HT1080 (cell line): Measurements from ENCODE around the gene DNAJB8. TPM values are rescaled to one million over a fixed set of nuclear protein-coding genes. Genes with fewer than 3 reads are reported as not detected.

Experiments
- DNase-seq: peaks from one replicate; pipeline ENCODE4 v3.0.0-alpha.2; 2015; ENCODE audit warnings: low read depth
- polyA plus RNA-seq, 2 experiments: library from polyadenylated mRNA; depleted of rRNA; stranded (reverse); fragments of >200 nt; gene quantifications; 2 replicates each; pipeline ENCODE4 v1.2.3, GENCODE V29; 2015
- total RNA-seq: library from RNA; depleted of rRNA; stranded (reverse); fragments of >200 nt; shearing (Covaris generic); gene quantifications from 2 replicates; pipeline ENCODE4 v1.2.3, GENCODE V29; 2014; rRNA removed

Gene DNAJB8
- total RNA-seq: not detected in 2 replicates
- not detected in 2 replicates for polyA plus RNA-seq (2015; cell fraction: cytosol; rRNA removed)
- polyA plus RNA-seq (2015; cell fraction: nucleus; rRNA removed): not detected in 2 replicates

DNA sequence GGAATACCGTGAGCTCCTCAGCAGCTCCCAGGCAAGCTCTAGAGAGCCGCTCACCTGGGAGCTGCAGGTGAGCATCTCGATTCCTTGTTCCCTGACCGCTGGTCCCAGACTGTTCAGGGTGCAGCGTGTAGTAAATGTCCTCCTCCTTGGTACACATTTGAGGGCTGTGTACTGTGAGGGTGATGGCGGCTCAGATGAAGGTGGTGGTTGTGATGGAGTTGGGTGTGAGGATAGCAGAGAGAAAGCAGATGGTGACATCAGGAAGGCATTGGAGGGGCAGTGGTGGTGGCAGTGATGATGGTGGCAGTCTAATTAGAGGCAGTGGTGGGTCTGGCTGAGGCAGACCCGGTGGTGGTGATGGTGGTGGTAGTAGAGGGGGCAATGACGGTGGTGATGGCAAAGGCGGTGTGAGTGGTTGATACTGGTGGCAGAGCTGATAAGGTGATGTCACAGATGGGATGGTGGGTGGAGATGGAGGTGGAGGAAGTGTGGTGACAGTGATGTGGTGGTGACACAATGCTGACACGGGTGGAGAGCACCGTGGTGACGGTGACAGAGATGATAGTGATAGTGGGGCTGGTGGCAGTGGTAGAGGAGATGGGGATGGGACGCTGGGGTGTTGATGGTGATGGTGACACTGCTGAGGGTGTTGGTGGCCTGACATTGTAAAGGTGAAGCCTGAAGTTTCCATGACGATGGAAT lies at the start of gene DNAJB8:
Gene DNAJB8 (minus strand): TSS at position 51 of the 702 bp plus-strand sequence. CDS start 3,645 bp downstream, outside the sequence.
- no peak for DNase-seq

DNA sequence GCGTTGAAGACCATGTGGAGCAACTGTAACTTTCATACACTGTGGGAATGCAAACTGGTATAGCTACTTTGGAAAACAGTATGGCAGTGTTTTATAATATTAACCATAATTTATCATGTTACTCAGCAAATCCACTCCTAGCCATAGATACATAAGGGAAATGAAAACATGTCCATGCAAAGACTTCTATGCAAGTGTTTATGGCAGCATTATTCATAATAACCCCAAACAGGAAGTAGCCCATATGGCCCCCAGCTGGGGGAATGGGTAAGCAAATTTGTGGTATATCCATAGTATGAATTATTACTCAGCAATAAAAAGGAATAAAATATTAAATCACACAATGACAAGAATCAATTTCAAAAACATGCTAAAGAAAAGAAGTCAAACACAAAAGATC lies 49.3 kb upstream of the DNAJB8 start:
- no peak for DNase-seq

DNA sequence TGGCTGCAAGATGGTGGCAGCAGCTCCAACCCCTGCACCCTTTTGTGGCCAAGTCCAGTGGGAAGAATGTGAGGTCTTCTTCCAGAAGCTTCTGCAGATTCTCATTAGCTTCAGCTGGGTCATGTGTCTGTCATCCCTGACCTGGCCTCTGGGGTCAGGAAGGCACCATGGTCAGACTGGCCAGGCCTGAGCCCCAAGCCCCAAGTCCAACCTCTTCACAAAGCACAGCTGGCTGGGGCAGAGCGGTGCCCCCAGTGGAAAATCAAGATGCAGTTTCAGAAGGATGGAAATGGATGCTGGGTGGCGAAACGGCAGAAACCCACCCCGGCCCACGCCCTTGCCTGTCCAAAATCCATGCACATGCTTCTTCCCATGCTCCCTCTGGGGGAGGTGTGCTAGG lies 42.2 kb upstream of the DNAJB8 start:
- DNase-seq: no peak

GRCh38 chr3:128506754-128507153 lies 40.1 kb upstream of the DNAJB8 start:
- no peak for DNase-seq

DNA sequence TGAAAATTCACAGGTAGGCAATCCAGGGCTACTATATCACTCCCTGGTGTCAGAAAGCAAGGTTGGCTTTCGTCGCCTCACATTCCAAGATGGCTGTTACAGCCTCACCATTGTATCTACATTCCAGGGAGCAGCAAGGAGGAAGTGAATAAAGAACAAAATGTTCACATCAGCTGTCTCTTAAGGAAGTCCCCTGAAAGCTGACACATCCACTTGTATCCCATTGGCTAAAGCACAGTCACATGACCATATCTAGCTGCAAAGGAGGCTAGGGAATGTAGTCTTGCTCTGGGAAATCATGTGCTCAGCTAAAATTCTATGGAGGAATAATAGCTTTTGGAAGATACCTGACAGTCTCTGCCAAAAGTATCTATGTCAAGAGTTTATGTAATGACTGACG lies 39.1 kb upstream of the DNAJB8 start:
- peak; percentile 49 for DNase-seq

GRCh38 chr3:128504963-128505730 lies 38.5 kb upstream of the DNAJB8 start:
- no peak for DNase-seq

GRCh38 chr3:128504533-128504915 lies 37.8 kb upstream of the DNAJB8 start:
- DNase-seq: no peak

GRCh38 chr3:128503751-128504532 lies 37.3 kb upstream of the DNAJB8 start:
- no peak for DNase-seq

DNA sequence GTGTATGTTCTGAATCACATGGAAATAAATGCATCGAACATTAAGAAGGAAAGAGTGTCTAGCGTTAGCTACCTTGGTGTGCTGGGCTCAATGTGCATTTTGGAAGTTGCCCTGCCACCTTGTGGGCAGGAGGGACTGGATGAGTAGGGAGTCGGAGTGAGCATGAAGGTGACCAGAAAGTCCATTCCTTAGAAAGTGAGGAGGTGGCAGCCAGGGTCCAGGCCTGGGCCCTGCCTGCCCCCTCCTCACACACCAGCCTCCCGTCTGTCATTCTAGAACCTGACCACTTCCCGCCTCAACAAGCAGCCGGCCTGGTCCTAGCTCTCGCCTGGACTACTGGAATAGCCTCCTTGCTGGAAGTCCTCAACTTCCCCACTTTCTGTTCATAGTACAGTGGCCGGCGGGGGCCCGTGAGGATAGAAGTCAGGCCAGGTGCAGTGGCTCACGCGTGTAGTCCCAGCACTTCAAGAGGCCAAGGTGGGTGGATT lies 36.5 kb upstream of the DNAJB8 start:
- DNase-seq: peak; percentile 51

DNA sequence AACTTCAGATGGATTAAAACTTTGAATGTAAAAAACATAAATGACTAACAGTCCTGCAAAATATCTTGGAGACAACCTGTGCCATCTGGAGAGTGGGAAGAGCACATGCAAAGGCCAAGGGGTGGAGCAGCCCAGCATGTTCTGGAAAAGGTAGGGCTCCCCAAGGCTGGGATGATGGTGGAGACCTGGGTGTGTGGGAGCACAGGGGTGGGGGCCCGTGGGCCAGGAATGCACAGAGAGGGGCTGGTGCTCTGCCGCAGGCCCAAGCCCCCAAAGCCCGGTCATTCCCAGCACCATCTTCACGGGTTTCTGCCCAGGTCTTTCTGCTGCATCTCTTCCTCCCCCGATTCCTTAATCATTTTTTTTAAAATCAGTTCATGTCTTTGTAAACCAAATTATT lies 36.0 kb upstream of the DNAJB8 start:
- no peak for DNase-seq

DNA sequence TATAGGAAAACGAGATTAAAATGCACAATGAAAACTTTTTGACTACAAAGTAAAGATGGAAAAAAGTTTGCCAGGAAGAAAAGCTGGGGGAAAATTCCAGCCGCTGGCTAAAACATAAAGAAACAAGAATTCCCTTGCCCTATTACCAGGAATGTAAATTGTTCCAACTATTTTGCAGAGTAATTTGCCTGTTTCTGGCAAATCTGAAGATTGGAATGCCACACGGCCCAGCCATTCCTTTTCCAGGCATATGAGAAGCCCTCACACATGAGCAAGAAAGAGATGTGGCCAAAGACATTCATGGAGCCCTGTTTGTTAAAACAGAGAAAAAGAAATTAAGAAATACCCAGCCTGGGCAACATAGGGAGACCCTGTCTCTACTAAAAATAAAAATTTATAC lies 34.7 kb upstream of the DNAJB8 start:
- DNase-seq: no peak

- no peak for DNase-seq
Measured at GRCh38 chr3:128500556-128500955, 33.9 kb upstream of the DNAJB8 start.

DNA sequence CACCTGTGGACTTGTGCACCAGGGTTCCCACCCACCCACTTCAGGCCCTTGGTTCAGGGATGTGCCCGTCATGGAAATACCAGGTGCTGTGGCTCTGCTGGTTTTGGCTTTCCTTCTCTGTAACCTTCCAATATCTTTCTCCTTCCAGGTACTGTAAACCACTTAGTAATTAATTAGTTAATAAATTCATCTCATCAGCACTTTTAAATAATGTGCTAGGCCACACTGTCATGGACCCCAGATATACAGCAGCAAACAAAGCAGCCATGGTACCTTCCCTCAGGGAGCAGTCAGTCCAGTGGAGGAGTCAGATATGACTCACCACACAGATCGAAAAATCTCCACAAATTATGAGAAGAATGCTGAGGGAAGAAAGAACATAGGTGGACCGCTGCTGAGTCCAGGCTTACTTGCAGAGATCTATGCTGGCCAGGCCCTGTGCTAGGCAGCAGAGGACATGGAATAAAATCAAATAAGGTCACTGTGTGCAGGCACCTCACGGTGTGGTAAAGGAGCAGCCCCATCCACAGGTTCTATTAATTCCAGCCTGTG lies 33.1 kb upstream of the DNAJB8 start:
- DNase-seq: peak; percentile 47

- no peak for DNase-seq
Measured at GRCh38 chr3:128498901-128499530, 32.3 kb upstream of the DNAJB8 start.

DNA sequence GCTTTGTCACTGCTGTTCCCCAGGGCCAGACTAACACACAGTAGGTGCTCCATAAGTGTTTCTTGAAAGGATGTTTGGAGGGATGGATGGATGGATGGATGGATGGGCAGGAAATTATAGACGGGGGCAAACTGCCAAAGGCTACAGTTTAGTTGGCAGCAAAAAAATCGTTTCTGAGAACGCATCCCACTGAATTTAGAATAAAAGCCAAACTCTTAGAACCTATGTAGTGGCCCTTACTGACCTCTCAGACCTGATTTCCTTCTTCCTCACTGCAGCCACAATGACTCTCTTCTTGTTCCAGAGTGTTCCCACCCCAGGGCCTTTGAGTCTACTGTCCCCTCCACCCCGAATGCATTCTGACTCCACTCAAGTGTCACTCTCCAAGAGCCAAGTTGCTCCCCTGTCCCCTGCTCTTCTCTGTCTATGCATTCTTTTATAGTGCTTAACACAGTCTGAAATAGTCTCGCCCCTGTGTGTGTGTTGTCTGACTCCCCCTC lies 31.5 kb upstream of the DNAJB8 start:
- DNase-seq: no peak

- DNase-seq: no peak
Measured at GRCh38 chr3:128497305-128498126, 30.8 kb upstream of the DNAJB8 start.

DNA sequence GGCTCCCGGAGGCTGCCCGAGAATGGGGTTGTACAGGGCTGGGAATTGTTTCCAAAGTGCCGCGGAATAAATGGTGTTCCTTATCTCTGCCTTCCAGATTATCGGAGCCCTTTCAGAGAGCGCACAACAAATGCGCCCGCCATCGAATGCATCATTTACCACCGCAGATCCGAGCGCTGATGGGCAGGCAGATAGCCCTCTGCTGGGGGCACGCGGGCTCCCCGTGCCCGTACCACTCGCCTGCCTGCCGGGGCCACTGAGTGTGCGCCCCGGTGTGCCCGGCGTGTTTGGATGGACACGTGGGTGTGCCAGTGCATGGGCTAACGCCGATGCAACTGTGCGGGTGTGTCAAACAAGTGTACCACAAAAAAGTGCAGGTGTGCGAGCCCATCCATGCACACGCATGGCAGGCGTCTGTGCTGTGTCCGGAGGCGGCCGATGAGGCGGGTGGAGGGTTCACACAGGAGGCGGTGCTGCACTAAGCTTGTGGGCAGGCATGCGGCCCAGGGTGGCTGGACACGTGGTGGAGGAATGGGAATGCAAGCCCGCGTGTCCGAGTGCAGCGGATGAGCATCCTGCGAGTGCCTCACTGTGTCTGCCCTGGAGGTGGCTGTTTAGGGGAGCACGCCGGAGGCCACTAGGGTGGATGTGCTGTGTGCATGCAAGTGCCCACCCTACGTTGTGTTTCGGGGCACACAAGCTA lies 30.1 kb upstream of the DNAJB8 start:
- DNase-seq: no peak

GRCh38 chr3:128496019-128496601 lies 29.4 kb upstream of the DNAJB8 start:
- no peak for DNase-seq
